ENCODE results near the gene COL23A1.

GRCh38 chr5:178381921-178382695 lies 208.1 kb downstream of the COL23A1 start:
- TF ChIP-seq, protein P1, sequence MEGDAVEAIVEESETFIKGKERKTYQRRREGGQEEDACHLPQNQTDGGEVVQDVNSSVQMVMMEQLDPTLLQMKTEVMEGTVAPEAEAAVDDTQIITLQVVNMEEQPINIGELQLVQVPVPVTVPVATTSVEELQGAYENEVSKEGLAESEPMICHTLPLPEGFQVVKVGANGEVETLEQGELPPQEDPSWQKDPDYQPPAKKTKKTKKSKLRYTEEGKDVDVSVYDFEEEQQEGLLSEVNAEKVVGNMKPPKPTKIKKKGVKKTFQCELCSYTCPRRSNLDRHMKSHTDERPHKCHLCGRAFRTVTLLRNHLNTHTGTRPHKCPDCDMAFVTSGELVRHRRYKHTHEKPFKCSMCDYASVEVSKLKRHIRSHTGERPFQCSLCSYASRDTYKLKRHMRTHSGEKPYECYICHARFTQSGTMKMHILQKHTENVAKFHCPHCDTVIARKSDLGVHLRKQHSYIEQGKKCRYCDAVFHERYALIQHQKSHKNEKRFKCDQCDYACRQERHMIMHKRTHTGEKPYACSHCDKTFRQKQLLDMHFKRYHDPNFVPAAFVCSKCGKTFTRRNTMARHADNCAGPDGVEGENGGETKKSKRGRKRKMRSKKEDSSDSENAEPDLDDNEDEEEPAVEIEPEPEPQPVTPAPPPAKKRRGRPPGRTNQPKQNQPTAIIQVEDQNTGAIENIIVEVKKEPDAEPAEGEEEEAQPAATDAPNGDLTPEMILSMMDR (tag by site-specific recombination; IDR thresholded peaks at IDR 0.05), result no peak
- TF ChIP-seq ZNF335 (tag by site-specific recombination; conservative IDR thresholded peaks at IDR 0.05), result no peak
- TF ChIP-seq, protein P2, sequence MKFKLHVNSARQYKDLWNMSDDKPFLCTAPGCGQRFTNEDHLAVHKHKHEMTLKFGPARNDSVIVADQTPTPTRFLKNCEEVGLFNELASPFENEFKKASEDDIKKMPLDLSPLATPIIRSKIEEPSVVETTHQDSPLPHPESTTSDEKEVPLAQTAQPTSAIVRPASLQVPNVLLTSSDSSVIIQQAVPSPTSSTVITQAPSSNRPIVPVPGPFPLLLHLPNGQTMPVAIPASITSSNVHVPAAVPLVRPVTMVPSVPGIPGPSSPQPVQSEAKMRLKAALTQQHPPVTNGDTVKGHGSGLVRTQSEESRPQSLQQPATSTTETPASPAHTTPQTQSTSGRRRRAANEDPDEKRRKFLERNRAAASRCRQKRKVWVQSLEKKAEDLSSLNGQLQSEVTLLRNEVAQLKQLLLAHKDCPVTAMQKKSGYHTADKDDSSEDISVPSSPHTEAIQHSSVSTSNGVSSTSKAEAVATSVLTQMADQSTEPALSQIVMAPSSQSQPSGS (tag by site-specific recombination; IDR thresholded peaks at IDR 0.05; ENCODE audit: low read depth), result no peak

All from HEK293 (cell line).